ENCODE measurements around the gene GUCY1B1. TPM values are rescaled to one million over a fixed set of nuclear protein-coding genes. Genes with fewer than 3 reads are reported as not detected.

Gene GUCY1B1
- total RNA-seq, 6 experiments from 2014 or later = 0.07 TPM; not detected in 5

DNA sequence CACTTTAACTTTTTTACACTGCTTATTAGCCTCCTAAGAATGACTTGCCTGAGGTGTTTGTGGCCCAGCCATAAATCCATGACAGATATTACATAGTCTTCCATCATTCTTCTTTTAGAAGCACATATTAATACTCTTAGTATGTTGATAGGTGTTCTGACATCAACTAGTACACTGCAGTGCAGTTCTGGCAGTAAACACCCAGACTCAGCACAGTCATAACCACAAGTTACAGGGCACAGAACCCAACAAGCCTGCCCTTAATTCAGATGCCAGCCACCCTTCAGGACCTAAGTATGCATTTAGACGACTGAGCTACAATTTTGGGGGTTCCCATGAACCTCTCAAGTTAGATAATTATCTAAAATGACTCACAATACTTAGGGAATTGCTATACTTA lies 36.5 kb upstream of the GUCY1B1 start:
- H3K9me3 Mint-ChIP-seq = peaks cover 13% of the 10 kb centered on the region
- no peaks in the 10 kb centered on the region; the same call in 1 of the 2 replicates for H3K27me3 Mint-ChIP-seq (ENCODE audit: insufficient read depth)
- no peak overlapping the region for H3K27ac Mint-ChIP-seq
- DNase-seq = no peak
- H3K4me3 Mint-ChIP-seq = no peak overlapping the region
- no peaks in the 10 kb centered on the region for H3K4me1 Mint-ChIP-seq (ENCODE audit: low read depth)
- TF ChIP-seq, protein P1, sequence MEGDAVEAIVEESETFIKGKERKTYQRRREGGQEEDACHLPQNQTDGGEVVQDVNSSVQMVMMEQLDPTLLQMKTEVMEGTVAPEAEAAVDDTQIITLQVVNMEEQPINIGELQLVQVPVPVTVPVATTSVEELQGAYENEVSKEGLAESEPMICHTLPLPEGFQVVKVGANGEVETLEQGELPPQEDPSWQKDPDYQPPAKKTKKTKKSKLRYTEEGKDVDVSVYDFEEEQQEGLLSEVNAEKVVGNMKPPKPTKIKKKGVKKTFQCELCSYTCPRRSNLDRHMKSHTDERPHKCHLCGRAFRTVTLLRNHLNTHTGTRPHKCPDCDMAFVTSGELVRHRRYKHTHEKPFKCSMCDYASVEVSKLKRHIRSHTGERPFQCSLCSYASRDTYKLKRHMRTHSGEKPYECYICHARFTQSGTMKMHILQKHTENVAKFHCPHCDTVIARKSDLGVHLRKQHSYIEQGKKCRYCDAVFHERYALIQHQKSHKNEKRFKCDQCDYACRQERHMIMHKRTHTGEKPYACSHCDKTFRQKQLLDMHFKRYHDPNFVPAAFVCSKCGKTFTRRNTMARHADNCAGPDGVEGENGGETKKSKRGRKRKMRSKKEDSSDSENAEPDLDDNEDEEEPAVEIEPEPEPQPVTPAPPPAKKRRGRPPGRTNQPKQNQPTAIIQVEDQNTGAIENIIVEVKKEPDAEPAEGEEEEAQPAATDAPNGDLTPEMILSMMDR (IDR thresholded peaks at IDR 0.05) = no peak
- no peaks in the 10 kb centered on the region for H3K36me3 Mint-ChIP-seq (ENCODE audit: low read depth)

DNA sequence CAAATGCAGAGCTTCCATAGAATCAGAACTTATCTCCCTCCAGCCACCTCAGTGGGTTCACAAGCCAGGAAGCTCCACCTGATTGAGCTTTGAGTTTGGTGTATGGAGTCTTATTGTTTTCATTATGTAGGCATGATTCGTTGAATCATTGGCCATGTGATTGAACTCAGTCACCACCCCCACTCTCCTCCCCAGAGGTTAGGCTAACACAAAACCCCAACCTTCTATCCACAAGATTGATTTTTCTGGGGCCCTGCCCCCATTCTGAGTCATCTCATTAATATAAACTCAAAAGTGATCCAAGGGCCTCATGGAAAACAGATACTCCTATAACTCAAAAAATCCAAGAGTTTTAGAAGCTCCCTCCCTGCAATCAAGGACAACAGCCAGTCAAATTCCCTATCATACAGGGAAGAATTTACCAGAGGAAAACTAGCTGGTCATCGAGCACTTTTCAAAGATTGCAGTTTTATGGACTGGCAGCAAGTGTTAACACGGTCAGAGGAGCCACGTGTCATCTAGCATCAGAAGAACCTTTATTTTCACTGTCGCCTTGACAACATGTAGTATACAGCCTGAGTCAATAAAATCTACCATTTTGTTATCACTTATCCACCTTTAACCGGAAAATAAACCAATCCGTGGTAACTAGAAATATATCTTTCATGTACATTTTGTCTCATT lies 35.9 kb upstream of the GUCY1B1 start:
- H3K4me3 Mint-ChIP-seq = no peak overlapping the region
- H3K27me3 Mint-ChIP-seq (ENCODE audit: insufficient read depth) = no peaks in the 10 kb centered on the region; the same call in 1 of the 2 replicates
- DNase-seq = no peak
- peaks cover 13% of the 10 kb centered on the region for H3K9me3 Mint-ChIP-seq
- H3K4me1 Mint-ChIP-seq (ENCODE audit: low read depth) = no peaks in the 10 kb centered on the region
- TF ChIP-seq, protein P1 (IDR thresholded peaks at IDR 0.05) = no peak
- H3K36me3 Mint-ChIP-seq (ENCODE audit: low read depth) = no peaks in the 10 kb centered on the region
- H3K27ac Mint-ChIP-seq = no peak overlapping the region

DNA sequence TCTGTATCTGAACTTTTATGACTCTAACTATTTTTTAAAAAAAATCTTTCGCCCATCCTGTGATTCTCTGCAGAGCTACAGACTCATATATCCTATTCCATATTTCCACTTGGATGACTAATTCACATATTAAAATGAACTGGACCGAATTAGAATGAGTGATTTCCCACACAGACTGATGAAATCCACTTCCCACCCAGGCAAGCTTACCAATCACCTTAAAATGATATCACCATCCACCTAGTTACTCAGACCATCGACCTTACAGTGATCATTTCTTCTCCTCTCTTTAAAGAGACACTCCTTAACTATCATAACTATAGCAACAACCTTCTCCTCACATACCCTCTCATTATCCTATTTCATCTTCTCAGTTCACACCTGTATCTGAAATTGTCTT lies 34.1 kb upstream of the GUCY1B1 start:
- Mint-ChIP-seq H3K4me3 (no peak overlapping the region), H3K4me1 (ENCODE audit: low read depth) (no peaks in the 10 kb centered on the region), H3K36me3 (ENCODE audit: low read depth) (no peaks in the 10 kb centered on the region), H3K9me3 (peaks cover 7% of the 10 kb centered on the region), H3K27ac (no peak overlapping the region), H3K27me3 (ENCODE audit: insufficient read depth) (no peaks in the 10 kb centered on the region; the same call in 1 of the 2 replicates)
- TF ChIP-seq, protein P1 (IDR thresholded peaks at IDR 0.05) = no peak
- DNase-seq = no peak

DNA sequence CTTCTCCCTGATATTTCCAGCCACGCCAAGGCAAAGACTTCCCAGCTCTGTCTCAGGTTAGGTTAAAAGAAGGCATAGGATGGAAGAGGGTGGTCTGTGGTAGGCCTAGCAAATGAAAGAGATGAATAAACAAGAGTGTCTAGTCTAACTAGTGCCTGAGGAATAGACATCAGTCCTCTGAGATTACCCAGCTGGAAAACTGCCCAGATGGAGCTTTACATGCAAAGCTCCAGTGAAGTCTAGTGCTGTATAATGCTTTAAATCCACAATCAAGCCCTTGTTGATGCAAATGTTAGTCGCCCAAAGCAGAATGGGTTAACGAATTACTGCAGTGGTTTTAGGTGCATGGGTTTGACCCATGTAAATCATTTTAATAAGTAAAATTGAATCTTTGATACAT lies 24.8 kb upstream of the GUCY1B1 start:
- Mint-ChIP-seq H3K27me3 (ENCODE audit: insufficient read depth) (no peaks in the 10 kb centered on the region; the same call in 1 of the 2 replicates), H3K27ac (no peak overlapping the region), H3K4me1 (ENCODE audit: low read depth) (no peaks in the 10 kb centered on the region), H3K4me3 (no peak overlapping the region), H3K9me3 (peaks cover 5% of the 10 kb centered on the region), H3K36me3 (ENCODE audit: low read depth) (no peaks in the 10 kb centered on the region)
- TF ChIP-seq, protein P1 (IDR thresholded peaks at IDR 0.05) = no peak
- no peak for DNase-seq

DNA sequence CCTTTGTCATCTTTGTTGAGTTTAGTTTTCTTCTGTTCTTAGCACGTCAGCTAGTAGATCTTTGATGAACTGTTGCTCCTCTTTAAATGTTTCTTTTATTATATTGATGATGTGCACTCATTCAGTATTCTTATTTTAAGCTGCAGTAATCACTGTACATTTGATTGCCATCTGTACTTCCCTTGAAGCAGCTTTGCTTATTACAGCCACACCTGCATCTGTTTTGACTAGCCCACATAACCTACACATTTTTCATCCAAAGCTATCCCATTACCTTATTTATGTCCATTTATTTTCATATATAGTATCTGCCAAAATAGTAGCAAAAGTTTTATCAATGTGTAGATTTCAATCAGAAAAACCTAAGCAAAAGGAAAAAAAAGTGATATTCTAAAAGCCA lies 23.9 kb upstream of the GUCY1B1 start:
- Mint-ChIP-seq H3K27me3 (ENCODE audit: insufficient read depth) (no peaks in the 10 kb centered on the region; the same call in 1 of the 2 replicates), H3K9me3 (peaks cover 5% of the 10 kb centered on the region), H3K27ac (no peak overlapping the region), H3K36me3 (ENCODE audit: low read depth) (no peaks in the 10 kb centered on the region), H3K4me1 (ENCODE audit: low read depth) (no peaks in the 10 kb centered on the region), H3K4me3 (no peak overlapping the region)
- TF ChIP-seq, protein P1 (IDR thresholded peaks at IDR 0.05) = no peak
- no peak for DNase-seq
